ENCODE results near the gene ST8SIA4.

DNA sequence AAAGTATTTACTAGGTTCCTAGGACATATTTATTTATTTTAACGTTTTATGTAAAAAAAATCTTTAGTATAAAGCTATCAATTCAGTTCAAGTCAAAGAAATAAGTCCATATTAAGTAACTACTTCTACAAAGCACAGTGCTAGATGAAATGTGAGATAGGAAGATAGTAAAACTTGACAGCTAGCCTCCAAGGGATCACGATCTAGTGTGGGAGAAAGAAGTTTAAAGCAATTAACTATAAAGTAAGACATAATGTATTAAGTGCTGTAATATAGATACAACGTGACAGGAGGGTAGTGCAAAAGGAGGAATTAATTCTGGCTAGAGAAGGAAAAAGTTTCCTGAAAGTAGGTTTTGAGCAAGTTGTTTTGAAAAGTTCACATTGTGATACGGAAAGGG lies 134.9 kb downstream of the ST8SIA4 start:
- TF ChIP-seq CTCF (IDR thresholded peaks at IDR 0.05; ENCODE audit: low read depth, low read length, missing input control) (no peak), RAD21 (IDR thresholded peaks at IDR 0.05) (no peak), ATF3 (IDR thresholded peaks at IDR 0.05) (no peak), YY1 (IDR thresholded peaks at IDR 0.05) (no peak), JUND (IDR thresholded peaks at IDR 0.05) (no peak), RXRA (IDR thresholded peaks at IDR 0.05) (no peak), TAF1 (conservative IDR thresholded peaks at IDR 0.05) (no peak), HNF4G (IDR thresholded peaks at IDR 0.05) (no peak), NR2F2 (IDR thresholded peaks at IDR 0.05) (no peak)
- TF ChIP-seq, protein P1, sequence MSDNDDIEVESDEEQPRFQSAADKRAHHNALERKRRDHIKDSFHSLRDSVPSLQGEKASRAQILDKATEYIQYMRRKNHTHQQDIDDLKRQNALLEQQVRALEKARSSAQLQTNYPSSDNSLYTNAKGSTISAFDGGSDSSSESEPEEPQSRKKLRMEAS (IDR thresholded peaks at IDR 0.05) = no peak
- TF ChIP-seq, protein P2, sequence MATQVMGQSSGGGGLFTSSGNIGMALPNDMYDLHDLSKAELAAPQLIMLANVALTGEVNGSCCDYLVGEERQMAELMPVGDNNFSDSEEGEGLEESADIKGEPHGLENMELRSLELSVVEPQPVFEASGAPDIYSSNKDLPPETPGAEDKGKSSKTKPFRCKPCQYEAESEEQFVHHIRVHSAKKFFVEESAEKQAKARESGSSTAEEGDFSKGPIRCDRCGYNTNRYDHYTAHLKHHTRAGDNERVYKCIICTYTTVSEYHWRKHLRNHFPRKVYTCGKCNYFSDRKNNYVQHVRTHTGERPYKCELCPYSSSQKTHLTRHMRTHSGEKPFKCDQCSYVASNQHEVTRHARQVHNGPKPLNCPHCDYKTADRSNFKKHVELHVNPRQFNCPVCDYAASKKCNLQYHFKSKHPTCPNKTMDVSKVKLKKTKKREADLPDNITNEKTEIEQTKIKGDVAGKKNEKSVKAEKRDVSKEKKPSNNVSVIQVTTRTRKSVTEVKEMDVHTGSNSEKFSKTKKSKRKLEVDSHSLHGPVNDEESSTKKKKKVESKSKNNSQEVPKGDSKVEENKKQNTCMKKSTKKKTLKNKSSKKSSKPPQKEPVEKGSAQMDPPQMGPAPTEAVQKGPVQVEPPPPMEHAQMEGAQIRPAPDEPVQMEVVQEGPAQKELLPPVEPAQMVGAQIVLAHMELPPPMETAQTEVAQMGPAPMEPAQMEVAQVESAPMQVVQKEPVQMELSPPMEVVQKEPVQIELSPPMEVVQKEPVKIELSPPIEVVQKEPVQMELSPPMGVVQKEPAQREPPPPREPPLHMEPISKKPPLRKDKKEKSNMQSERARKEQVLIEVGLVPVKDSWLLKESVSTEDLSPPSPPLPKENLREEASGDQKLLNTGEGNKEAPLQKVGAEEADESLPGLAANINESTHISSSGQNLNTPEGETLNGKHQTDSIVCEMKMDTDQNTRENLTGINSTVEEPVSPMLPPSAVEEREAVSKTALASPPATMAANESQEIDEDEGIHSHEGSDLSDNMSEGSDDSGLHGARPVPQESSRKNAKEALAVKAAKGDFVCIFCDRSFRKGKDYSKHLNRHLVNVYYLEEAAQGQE (IDR thresholded peaks at IDR 0.05) = no peak

All from liver (tissue), 3 donors.